ENCODE data around the gene MRPL44.

The MRPL44 gene

DNA sequence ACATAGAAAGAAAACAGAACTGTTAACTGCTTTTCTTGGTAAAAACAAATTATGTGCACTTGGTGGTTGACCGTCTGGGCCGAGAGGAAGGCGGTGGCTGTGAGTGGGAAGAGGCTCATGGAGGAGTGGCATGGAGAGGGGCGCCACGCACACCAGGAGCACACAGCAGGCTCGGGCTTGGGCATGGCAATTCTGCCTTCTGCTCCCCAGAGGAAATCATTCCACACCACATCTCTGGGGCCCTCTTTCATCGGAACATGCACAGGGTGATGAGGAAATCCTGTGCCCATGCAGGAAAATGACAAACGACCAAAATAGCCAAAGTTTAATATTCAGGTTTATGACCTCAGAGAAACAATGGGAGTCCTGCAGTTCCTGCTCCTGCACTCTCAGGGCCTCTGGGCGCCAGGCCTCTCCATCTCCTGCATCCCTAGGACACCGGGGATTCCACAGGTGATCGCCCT, 38.6 kb upstream of the MRPL44 start:
- no peak for DNase-seq (ENCODE audit: low read depth in 2 of 2)
- TF ChIP-seq, protein P1, sequence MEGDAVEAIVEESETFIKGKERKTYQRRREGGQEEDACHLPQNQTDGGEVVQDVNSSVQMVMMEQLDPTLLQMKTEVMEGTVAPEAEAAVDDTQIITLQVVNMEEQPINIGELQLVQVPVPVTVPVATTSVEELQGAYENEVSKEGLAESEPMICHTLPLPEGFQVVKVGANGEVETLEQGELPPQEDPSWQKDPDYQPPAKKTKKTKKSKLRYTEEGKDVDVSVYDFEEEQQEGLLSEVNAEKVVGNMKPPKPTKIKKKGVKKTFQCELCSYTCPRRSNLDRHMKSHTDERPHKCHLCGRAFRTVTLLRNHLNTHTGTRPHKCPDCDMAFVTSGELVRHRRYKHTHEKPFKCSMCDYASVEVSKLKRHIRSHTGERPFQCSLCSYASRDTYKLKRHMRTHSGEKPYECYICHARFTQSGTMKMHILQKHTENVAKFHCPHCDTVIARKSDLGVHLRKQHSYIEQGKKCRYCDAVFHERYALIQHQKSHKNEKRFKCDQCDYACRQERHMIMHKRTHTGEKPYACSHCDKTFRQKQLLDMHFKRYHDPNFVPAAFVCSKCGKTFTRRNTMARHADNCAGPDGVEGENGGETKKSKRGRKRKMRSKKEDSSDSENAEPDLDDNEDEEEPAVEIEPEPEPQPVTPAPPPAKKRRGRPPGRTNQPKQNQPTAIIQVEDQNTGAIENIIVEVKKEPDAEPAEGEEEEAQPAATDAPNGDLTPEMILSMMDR (IDR thresholded peaks at IDR 0.05; ENCODE audit: low read depth, low read length), result no peak
- no peak overlapping the region for H3K4me3 ChIP-seq (replicated peaks in 1 of 2; ENCODE audit: low read depth in 2 of 2, low read length in 2 of 2)

DNA sequence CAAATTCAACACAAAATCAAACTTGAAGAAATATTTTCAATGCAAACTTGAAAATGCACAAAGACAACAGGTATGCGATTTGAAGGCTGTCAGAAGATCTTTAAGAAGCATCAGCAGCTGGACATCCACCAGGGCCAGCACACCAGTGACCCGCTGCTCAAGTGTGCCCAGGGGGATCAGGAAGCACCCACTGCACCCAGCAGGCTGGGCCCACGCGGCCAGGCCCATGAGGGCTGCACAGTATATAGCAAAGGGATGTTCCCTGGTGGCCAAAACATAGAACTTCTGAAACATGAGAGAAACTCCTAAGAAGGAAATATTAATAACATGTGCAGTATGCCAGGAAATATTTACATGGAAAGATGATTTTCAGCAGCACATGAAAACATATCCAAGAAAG, 37.2 kb upstream of the MRPL44 start:
- TF ChIP-seq, protein P1 (IDR thresholded peaks at IDR 0.05; ENCODE audit: low read depth, low read length), result no peak
- no peak for DNase-seq (ENCODE audit: low read depth in 2 of 2)
- no peak overlapping the region for H3K4me3 ChIP-seq (replicated peaks in 1 of 2; ENCODE audit: low read depth in 2 of 2, low read length in 2 of 2)

- DNase-seq (ENCODE audit: low read depth in 2 of 2), result peak in 1 of 2 donors; percentile 26
- TF ChIP-seq, protein P1 (IDR thresholded peaks at IDR 0.05; ENCODE audit: low read depth, low read length), result no peak
- no peak overlapping the region for H3K4me3 ChIP-seq (replicated peaks in 1 of 2; ENCODE audit: low read depth in 2 of 2, low read length in 2 of 2)
These were observed 36.1 kb upstream of the MRPL44 start for GRCh38 chr2:223921204-223921603.

GRCh38 chr2:223922308-223922707, 35.0 kb upstream of the MRPL44 start:
- no peak for DNase-seq (ENCODE audit: low read depth in 2 of 2)

GRCh38 chr2:223923976-223924375, 33.3 kb upstream of the MRPL44 start:
- H3K4me3 ChIP-seq (replicated peaks in 1 of 2; ENCODE audit: low read depth in 2 of 2, low read length in 2 of 2), result no peak overlapping the region
- peak; percentile 19 to 32 for DNase-seq (ENCODE audit: low read depth in 2 of 2)
- TF ChIP-seq, protein P1 (IDR thresholded peaks at IDR 0.05; ENCODE audit: low read depth, low read length), result no peak

More at GRCh38 chr2:223922308-223922707, 35.0 kb upstream of the MRPL44 start:
- H3K4me3 ChIP-seq (replicated peaks in 1 of 2; ENCODE audit: low read depth in 2 of 2, low read length in 2 of 2), result no peak overlapping the region
- TF ChIP-seq, protein P1 (IDR thresholded peaks at IDR 0.05; ENCODE audit: low read depth, low read length), result no peak

- H3K4me3 ChIP-seq (replicated peaks in 1 of 2; ENCODE audit: low read depth in 2 of 2, low read length in 2 of 2), result no peak overlapping the region
- TF ChIP-seq, protein P1 (IDR thresholded peaks at IDR 0.05; ENCODE audit: low read depth, low read length), result no peak
- peak in 1 of 2 donors; percentile 64 for DNase-seq (ENCODE audit: low read depth in 2 of 2)
These were observed 32.2 kb upstream of the MRPL44 start for GRCh38 chr2:223925106-223925505.

Measured in cardiac fibroblast (primary cell).